K562 (cell line): ENCODE measurements around the gene SH3D21. TPM values are rescaled to one million over a fixed set of nuclear protein-coding genes. Genes with fewer than 3 reads are reported as not detected.

Source experiments
- ARNT ChIP-seq, 2 experiments: fragments of 450-650 bp; IDR thresholded peaks; 2 replicates each; pipeline ENCODE4 v1.6.1; 2016; ENCODE audit warnings: mild to moderate bottlenecking in 1 of 2
- ASH1L ChIP-seq: fragments of 450-650 bp; IDR thresholded peaks from 2 replicates; pipeline ENCODE4 v1.6.1; 2018; ENCODE audit warnings: borderline replicate concordance, mild to moderate bottlenecking, low read depth; ENCODE audit not compliant: partially characterized antibody
- BCL6 ChIP-seq: fragments of 250-450 bp; sonication (Bioruptor Pico); IDR thresholded peaks from 2 replicates; pipeline ENCODE4 v1.4.0; 2020
- CHD7 ChIP-seq: fragments of 200-600 bp; sonication (generic); IDR thresholded peaks from one replicate; pipeline ENCODE4 v1.6.1; 2012; ENCODE audit warnings: mild to moderate bottlenecking, low read depth, low read length, inconsistent platforms
- KAT7 ChIP-seq: sonication (generic); formaldehyde crosslinking; IDR thresholded peaks from 2 replicates; pipeline ENCODE4 v1.8.0; 2022; ENCODE audit warnings: missing genetic modification reagents, mild to moderate bottlenecking, borderline replicate concordance
- TSHZ1 ChIP-seq: fragments of 250-450 bp; sonication (Bioruptor Pico); IDR thresholded peaks from 2 replicates; pipeline ENCODE4 v1.4.0; 2020; ENCODE audit warnings: mild to moderate bottlenecking, moderate library complexity
- ZBTB11 ChIP-seq, 3 experiments: fragments of 200-800 bp in 1 of 3; fragments of 250-450 bp in 1 of 3; fragments of 450-650 bp in 1 of 3; sonication (Bioruptor Pico) in 1 of 3; sonication (Bioruptor generic) in 1 of 3; formaldehyde crosslinking in 1 of 3; IDR thresholded peaks; 2 replicates each; pipeline versions ENCODE4 v1.6.1 to v1.8.0; 2016 to 2022; ENCODE audit warnings: mild to moderate bottlenecking in 2 of 3, missing genetic modification characterization in 2 of 3, missing compliant biosample characterization in 1 of 3, moderate library complexity in 1 of 3
- ZEB2 ChIP-seq: fragments of 450-650 bp; IDR thresholded peaks from 2 replicates; pipeline ENCODE4 v1.6.1; 2016
- polyA plus RNA-seq, 8 experiments: library from polyadenylated mRNA; depleted of rRNA in 4 of 8; stranded (reverse) in 5 of 8; unstranded in 3 of 8; fragments of >200 nt; fragmentation: Nextera tagmentation in 2 of 8; fragmentation: Illumina TruSeq in 1 of 8; extraction: Ambion mirVana in 2 of 8; extraction: Trizol in 1 of 8; gene quantifications; 2 replicates each; pipeline versions ENCODE4 v1.2.1 to v1.2.3, GENCODE V29; 2011 to 2014; ENCODE audit warnings: inconsistent platforms in 1 of 8, missing spikeins in 1 of 8
- total RNA-seq, 7 experiments: library from RNA; depleted of rRNA in 6 of 7; stranded (reverse); fragments of >200 nt in 6 of 7; fragmentation: Illumina TruSeq in 2 of 7; extraction: Trizol in 2 of 7; gene quantifications; 2 replicates each; pipeline versions ENCODE4 v1.2.1 to v1.2.3, GENCODE V29; 2011 to 2021; ENCODE audit warnings: low replicate concordance in 1 of 7

Gene SH3D21
- total and polyA plus RNA-seq, 9 of the 15 experiments (the other 6 are each of a cell fraction or from before 2014, with no cell fraction given) = 0.01 to 4.7 (median 1.8) TPM

- TF ChIP-seq CHD7 = no peak
- peak; percentile 29 to 62; a peak in 2 of 4 replicates for TF ChIP-seq ARNT (IDR thresholded peaks at IDR 0.05)
- TF ChIP-seq ZBTB11 (CRISPR knock-in tag; IDR thresholded peaks at IDR 0.05) = peak in 1 of 3 experiments; percentile 69; a peak in 1 of 6 replicates
- no peak for TF ChIP-seq TSHZ1 (CRISPR knock-in tag)
- TF ChIP-seq ZEB2 = no peak
- no peak for TF ChIP-seq ASH1L
- no peak; the same call in 1 of the 2 replicates for TF ChIP-seq KAT7
- TF ChIP-seq BCL6 (CRISPR knock-in tag) = no peak
Observed at GRCh38 chr1:36323636-36324352, 17.6 kb downstream of the SH3D21 start, which contains the start of gene EVA1B (continued).
